Measurements from ENCODE around the gene DNAJC24. TPM values are rescaled to one million over a fixed set of nuclear protein-coding genes. Genes with fewer than 3 reads are reported as not detected.

DNAJC24 gene
- total RNA-seq, 2 donors from 2014 or later = 23.9 to 28.6 TPM

DNA sequence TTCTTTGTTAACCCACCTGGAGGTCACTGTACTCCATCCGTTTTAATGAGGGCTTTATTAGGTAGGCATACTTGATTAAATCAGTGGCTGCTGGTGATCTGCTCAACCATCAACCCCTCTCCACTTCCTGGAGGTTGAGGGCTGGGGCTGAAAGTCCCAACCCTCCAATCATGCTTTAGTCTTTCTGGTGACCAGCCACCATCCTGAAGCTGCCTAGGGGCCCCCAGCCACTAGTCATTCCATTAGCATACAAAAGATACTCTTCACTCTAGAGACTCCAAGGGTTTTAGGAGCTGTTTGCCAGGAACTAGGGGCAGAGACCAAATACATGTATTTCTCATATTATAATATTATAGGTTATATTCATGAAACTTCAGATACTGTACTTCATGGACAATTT is 13.5 kb downstream of the DNAJC24 start:
- Histone ChIP-seq H3K4me1 (ENCODE audit: control insufficient read depth, insufficient read depth, low read length) (no peaks in the 10 kb centered on the region), H3K9me3 (ENCODE audit: control insufficient read depth, low read length) (no peaks in the 10 kb centered on the region), H3K36me3 (ENCODE audit: control insufficient read depth, insufficient read depth, low read length) (no peaks in the 10 kb centered on the region), H3K4me3 (ENCODE audit: low read length) (no peak overlapping the region), H3K9ac (ENCODE audit: extremely low read depth, low read length, poor library complexity, severe bottlenecking) (no peak overlapping the region), H3K27me3 (ENCODE audit: control insufficient read depth, insufficient read depth, low read length, poor library complexity, severe bottlenecking) (no peaks in the 10 kb centered on the region), H3K27ac (ENCODE audit: low read depth, low read length) (no peak overlapping the region)
- WGBS, 2 experiments (ENCODE audit: insufficient coverage in 1 of 2, insufficient read length in 1 of 2) = 57% methylated on average over 1 of the region's 1 CpG; no CpG with 5 or more reads in 1 of the 2 experiments
- Mint-ChIP-seq H3K36me3 (ENCODE audit: low read depth) (peaks cover 31% of the 10 kb centered on the region), H3K4me3 (no peak overlapping the region), H3K27ac (peak overlapping the region; percentile 27), H3K9me3 (peaks cover 1% of the 10 kb centered on the region), H3K27me3 (ENCODE audit: insufficient read depth) (no peaks in the 10 kb centered on the region), H3K4me1 (peaks cover 14% of the 10 kb centered on the region)
- DNase-seq = no peak
- no peak for TF ChIP-seq CTCF (conservative IDR thresholded peaks at IDR 0.05)

- DNase-seq = no peak
- TF ChIP-seq CTCF (conservative IDR thresholded peaks at IDR 0.05) = no peak
- peaks cover 31% of the 10 kb centered on the region for H3K36me3 Mint-ChIP-seq (ENCODE audit: low read depth)
- no peak overlapping the region for H3K4me3 Mint-ChIP-seq
- H3K9me3 Mint-ChIP-seq = peaks cover 16% of the 10 kb centered on the region
- H3K27ac ChIP-seq (ENCODE audit: low read depth, low read length) = no peak overlapping the region
- H3K27me3 ChIP-seq (ENCODE audit: control insufficient read depth, insufficient read depth, low read length, poor library complexity, severe bottlenecking) = no peaks in the 10 kb centered on the region
- no peaks in the 10 kb centered on the region for H3K4me1 ChIP-seq (ENCODE audit: control insufficient read depth, insufficient read depth, low read length)
- peaks cover 12% of the 10 kb centered on the region for H3K9me3 ChIP-seq (ENCODE audit: control insufficient read depth, low read length)
- peaks cover 14% of the 10 kb centered on the region for H3K4me1 Mint-ChIP-seq
- H3K36me3 ChIP-seq (ENCODE audit: control insufficient read depth, insufficient read depth, low read length) = no peaks in the 10 kb centered on the region
- H3K4me3 ChIP-seq (ENCODE audit: low read length) = no peak overlapping the region
- no peak overlapping the region for H3K27ac Mint-ChIP-seq
- H3K9ac ChIP-seq (ENCODE audit: extremely low read depth, low read length, poor library complexity, severe bottlenecking) = no peak overlapping the region
- no peaks in the 10 kb centered on the region for H3K27me3 Mint-ChIP-seq (ENCODE audit: insufficient read depth)
- WGBS, 2 experiments (ENCODE audit: insufficient coverage in 1 of 2, insufficient read length in 1 of 2) = 86 to 100% methylated on average over 1 to 2 of the region's 2 CpGs
Measured at GRCh38 chr11:31387379-31387778, 17.7 kb downstream of the DNAJC24 start.

- H3K27ac ChIP-seq (ENCODE audit: low read depth, low read length) = no peak overlapping the region
- Mint-ChIP-seq H3K27ac (no peak overlapping the region), H3K36me3 (ENCODE audit: low read depth) (peaks cover 41% of the 10 kb centered on the region), H3K27me3 (ENCODE audit: insufficient read depth) (no peaks in the 10 kb centered on the region), H3K9me3 (peaks cover 18% of the 10 kb centered on the region), H3K4me3 (no peak overlapping the region), H3K4me1 (no peaks in the 10 kb centered on the region)
- H3K4me3 ChIP-seq (ENCODE audit: low read length) = no peak overlapping the region
- no peaks in the 10 kb centered on the region for H3K27me3 ChIP-seq (ENCODE audit: control insufficient read depth, insufficient read depth, low read length, poor library complexity, severe bottlenecking)
- peaks cover 25% of the 10 kb centered on the region for H3K36me3 ChIP-seq (ENCODE audit: control insufficient read depth, insufficient read depth, low read length)
- no peak overlapping the region for H3K9ac ChIP-seq (ENCODE audit: extremely low read depth, low read length, poor library complexity, severe bottlenecking)
- peak; percentile 81 for TF ChIP-seq CTCF (conservative IDR thresholded peaks at IDR 0.05)
- no peak for DNase-seq
- 56 to 60% methylated on average over 1 to 5 of the region's 5 CpGs for WGBS, 2 experiments (ENCODE audit: insufficient coverage in 1 of 2, insufficient read length in 1 of 2)
- H3K9me3 ChIP-seq (ENCODE audit: control insufficient read depth, low read length) = peaks cover 24% of the 10 kb centered on the region
- no peaks in the 10 kb centered on the region for H3K4me1 ChIP-seq (ENCODE audit: control insufficient read depth, insufficient read depth, low read length)
Measured at GRCh38 chr11:31397239-31397834, 27.7 kb downstream of the DNAJC24 start.

Data from endodermal cell (in vitro differentiated cells).